ENCODE measurements around the gene SMOC2. TPM values are rescaled to one million over a fixed set of nuclear protein-coding genes. Genes with fewer than 3 reads are reported as not detected.

Gene SMOC2
- total and polyA plus RNA-seq, 2 of the 13 experiments (the other 11 are each of a cell fraction or from before 2014, with no cell fraction given): not detected

GRCh38 chr6:168518867-168519266 lies 77.9 kb downstream of the SMOC2 start:
- H3K4me1 ChIP-seq (ENCODE audit: insufficient read depth, low read length): no peaks in the 10 kb centered on the region
- no peaks in the 10 kb centered on the region for H3K9me3 ChIP-seq (ENCODE audit: low read length)
- CTCF ChIA-PET (ENCODE audit: low intra/inter-chr PET ratio, low total read pairs): no interaction called here
- no peak for DNase-seq (ENCODE audit: low spot score)
- no peak overlapping the region for H3K4me2 ChIP-seq (ENCODE audit: low read depth, low read length)
- 70% methylated on average over 21 of the region's 21 CpGs for WGBS (ENCODE audit: low lambda C conversion rate)
- no peaks in the 10 kb centered on the region for H3K79me2 ChIP-seq (ENCODE audit: insufficient read depth, low read length)
- H2AFZ ChIP-seq (ENCODE audit: low read length): no peak overlapping the region
- no peak for TF ChIP-seq EED (CRISPR knock-in tag; IDR thresholded peaks at IDR 0.05)
- 0 out of 2 replicates have a peak, but pooled peaks have one; percentile 14 for TF ChIP-seq RXRA (CRISPR knock-in tag; IDR thresholded peaks at IDR 0.05)
- TF ChIP-seq ZNF589 (CRISPR knock-in tag; conservative IDR thresholded peaks at IDR 0.05): 0 out of 2 replicates have a peak, but pooled peaks have one; percentile 0
- peak; percentile 73; the same call in 1 of the 2 replicates for TF ChIP-seq MNT (IDR thresholded peaks at IDR 0.05)
- peaks cover 5 to 55% of the 10 kb centered on the region in 2 experiments; a peak in 3 of 5 replicates for H3K27me3 ChIP-seq (ENCODE audit: control insufficient read depth in 1 of 2, insufficient read depth in 2 of 2, low read length in 2 of 2)
- POLR2A ChIA-PET: no interaction called here
- no TSS peak for BruUV-seq (replicated peaks)
- in situ Hi-C loops (cut with HindIII; ENCODE audit: extremely low pct_ligation_motif_present, low pct_unique_long_range_greater_than_20kb): no loop called here
- H3K27ac ChIP-seq (ENCODE audit: extremely low read length, insufficient read depth, low read length): no peak overlapping the region
- H3K36me3 ChIP-seq (replicated peaks in 1 of 2; ENCODE audit: control insufficient read depth in 1 of 2, insufficient read depth in 2 of 2, low read length in 2 of 2): no peaks in the 10 kb centered on the region
- FAIRE-seq: no peak
- H3K9ac ChIP-seq (ENCODE audit: insufficient read depth, low read depth, low read length): no peak overlapping the region
- no peak overlapping the region for H3K4me3 ChIP-seq (replicated peaks in 1 of 3; ENCODE audit: insufficient read depth in 1 of 3, low read depth in 2 of 3, low read length in 3 of 3)
- ATAC-seq: no peak
- no peaks in the 10 kb centered on the region for H4K20me1 ChIP-seq (ENCODE audit: insufficient read depth, low read length)
- intact Hi-C loops (cut with micrococcal nuclease; ENCODE audit: unreplicated experiment): no loop called here

- H4K20me1 ChIP-seq (ENCODE audit: insufficient read depth, low read length): no peaks in the 10 kb centered on the region
- no peak overlapping the region for H3K4me3 ChIP-seq (replicated peaks in 1 of 3; ENCODE audit: insufficient read depth in 1 of 3, low read depth in 2 of 3, low read length in 3 of 3)
- intact Hi-C loops (cut with micrococcal nuclease; ENCODE audit: unreplicated experiment): no loop called here
- no peak overlapping the region for H2AFZ ChIP-seq (ENCODE audit: low read length)
- no peaks in the 10 kb centered on the region for H3K36me3 ChIP-seq (replicated peaks in 1 of 2; ENCODE audit: control insufficient read depth in 1 of 2, insufficient read depth in 2 of 2, low read length in 2 of 2)
- H3K9me3 ChIP-seq (ENCODE audit: low read length): no peaks in the 10 kb centered on the region
- no TSS peak for BruUV-seq (replicated peaks)
- POLR2A ChIA-PET: no interaction called here
- no peak overlapping the region for H3K9ac ChIP-seq (ENCODE audit: insufficient read depth, low read depth, low read length)
- DNase-seq (ENCODE audit: low spot score) (no peak), ATAC-seq (no peak), FAIRE-seq (no peak)
- no peaks in the 10 kb centered on the region for H3K79me2 ChIP-seq (ENCODE audit: insufficient read depth, low read length)
- peaks cover 8 to 57% of the 10 kb centered on the region in 2 experiments; a peak in 4 of 5 replicates for H3K27me3 ChIP-seq (ENCODE audit: control insufficient read depth in 1 of 2, insufficient read depth in 2 of 2, low read length in 2 of 2)
- no peaks in the 10 kb centered on the region for H3K4me1 ChIP-seq (ENCODE audit: insufficient read depth, low read length)
- no peak overlapping the region for H3K4me2 ChIP-seq (ENCODE audit: low read depth, low read length)
- no peak overlapping the region for H3K27ac ChIP-seq (ENCODE audit: extremely low read length, insufficient read depth, low read length)
- in situ Hi-C loops (cut with HindIII; ENCODE audit: extremely low pct_ligation_motif_present, low pct_unique_long_range_greater_than_20kb): no loop called here
- 33% methylated on average over 5 of the region's 10 CpGs for WGBS (ENCODE audit: low lambda C conversion rate)
- CTCF ChIA-PET (ENCODE audit: low intra/inter-chr PET ratio, low total read pairs): no interaction called here
- TF ChIP-seq TAF15 (IDR thresholded peaks at IDR 0.05; ENCODE audit: low read depth, low read length, poor library complexity, severe bottlenecking) (no peak), HDAC6 (IDR thresholded peaks at IDR 0.05; ENCODE audit: low read depth, low read length) (no peak), ZBTB44 (CRISPR knock-in tag; IDR thresholded peaks at IDR 0.05) (no peak), ZNF275 (CRISPR knock-in tag; IDR thresholded peaks at IDR 0.05; ENCODE audit: borderline replicate concordance) (no peak), SP1 (IDR thresholded peaks at IDR 0.05) (no peak), SP1 (CRISPR knock-in tag; IDR thresholded peaks at IDR 0.05) (no peak), GABPB1 (CRISPR knock-in tag; IDR thresholded peaks at IDR 0.05) (no peak), FOXJ3 (CRISPR knock-in tag; IDR thresholded peaks at IDR 0.05; ENCODE audit: borderline replicate concordance) (no peak)
- TF ChIP-seq, protein P1, sequence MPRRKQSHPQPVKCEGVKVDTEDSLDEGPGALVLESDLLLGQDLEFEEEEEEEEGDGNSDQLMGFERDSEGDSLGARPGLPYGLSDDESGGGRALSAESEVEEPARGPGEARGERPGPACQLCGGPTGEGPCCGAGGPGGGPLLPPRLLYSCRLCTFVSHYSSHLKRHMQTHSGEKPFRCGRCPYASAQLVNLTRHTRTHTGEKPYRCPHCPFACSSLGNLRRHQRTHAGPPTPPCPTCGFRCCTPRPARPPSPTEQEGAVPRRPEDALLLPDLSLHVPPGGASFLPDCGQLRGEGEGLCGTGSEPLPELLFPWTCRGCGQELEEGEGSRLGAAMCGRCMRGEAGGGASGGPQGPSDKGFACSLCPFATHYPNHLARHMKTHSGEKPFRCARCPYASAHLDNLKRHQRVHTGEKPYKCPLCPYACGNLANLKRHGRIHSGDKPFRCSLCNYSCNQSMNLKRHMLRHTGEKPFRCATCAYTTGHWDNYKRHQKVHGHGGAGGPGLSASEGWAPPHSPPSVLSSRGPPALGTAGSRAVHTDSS (CRISPR knock-in tag; conservative IDR thresholded peaks at IDR 0.05): no peak
Measured at GRCh38 chr6:168520233-168520632, 79.2 kb downstream of the SMOC2 start.

Data from HepG2 (cell line).